Measurements from ENCODE around the gene CD46.

The CD46 gene

DNA sequence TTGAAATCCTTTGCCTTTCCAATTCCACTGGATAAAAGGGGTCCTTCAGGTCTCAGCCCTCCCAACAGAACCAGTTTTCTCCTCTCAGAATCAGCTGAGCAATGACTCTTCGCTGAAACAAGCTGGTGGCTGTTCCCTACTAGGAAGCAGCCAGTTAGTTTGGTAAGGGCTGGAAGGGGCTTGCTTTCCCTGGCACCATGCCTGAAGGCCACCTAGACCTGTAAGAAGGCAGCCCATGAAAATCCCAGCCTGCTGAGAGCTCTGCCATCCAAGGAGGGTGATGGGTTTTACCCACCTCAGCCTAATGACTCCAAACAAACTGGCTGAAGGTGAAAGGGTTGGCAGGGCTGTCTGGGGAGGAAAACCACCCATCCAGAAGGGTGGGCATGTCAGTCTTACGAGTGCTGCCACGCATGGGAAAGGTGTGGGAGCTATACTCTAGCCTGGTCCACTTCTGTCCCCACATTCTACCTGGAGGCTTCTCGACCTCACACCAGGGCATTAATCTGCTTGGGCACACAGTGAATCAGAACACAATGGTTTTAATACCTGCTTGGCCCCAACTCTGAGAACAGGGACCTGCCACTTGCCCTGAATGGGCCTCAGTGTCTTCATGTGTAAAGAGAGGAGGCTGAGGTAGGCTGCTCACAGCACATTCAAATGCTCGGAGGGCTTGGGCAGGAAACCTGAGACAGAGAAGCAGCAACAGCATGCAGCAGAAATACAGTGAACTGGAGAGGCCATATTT lies 53.0 kb downstream of the CD46 start:
- Histone ChIP-seq H3K4me3 (no peak overlapping the region), H3K27ac (peak overlapping the region; percentile 59 to 90)
- no peak for DNase-seq (ENCODE audit: low spot score)
- TF ChIP-seq, protein P1, sequence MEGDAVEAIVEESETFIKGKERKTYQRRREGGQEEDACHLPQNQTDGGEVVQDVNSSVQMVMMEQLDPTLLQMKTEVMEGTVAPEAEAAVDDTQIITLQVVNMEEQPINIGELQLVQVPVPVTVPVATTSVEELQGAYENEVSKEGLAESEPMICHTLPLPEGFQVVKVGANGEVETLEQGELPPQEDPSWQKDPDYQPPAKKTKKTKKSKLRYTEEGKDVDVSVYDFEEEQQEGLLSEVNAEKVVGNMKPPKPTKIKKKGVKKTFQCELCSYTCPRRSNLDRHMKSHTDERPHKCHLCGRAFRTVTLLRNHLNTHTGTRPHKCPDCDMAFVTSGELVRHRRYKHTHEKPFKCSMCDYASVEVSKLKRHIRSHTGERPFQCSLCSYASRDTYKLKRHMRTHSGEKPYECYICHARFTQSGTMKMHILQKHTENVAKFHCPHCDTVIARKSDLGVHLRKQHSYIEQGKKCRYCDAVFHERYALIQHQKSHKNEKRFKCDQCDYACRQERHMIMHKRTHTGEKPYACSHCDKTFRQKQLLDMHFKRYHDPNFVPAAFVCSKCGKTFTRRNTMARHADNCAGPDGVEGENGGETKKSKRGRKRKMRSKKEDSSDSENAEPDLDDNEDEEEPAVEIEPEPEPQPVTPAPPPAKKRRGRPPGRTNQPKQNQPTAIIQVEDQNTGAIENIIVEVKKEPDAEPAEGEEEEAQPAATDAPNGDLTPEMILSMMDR (IDR thresholded peaks at IDR 0.05): no peak

DNA sequence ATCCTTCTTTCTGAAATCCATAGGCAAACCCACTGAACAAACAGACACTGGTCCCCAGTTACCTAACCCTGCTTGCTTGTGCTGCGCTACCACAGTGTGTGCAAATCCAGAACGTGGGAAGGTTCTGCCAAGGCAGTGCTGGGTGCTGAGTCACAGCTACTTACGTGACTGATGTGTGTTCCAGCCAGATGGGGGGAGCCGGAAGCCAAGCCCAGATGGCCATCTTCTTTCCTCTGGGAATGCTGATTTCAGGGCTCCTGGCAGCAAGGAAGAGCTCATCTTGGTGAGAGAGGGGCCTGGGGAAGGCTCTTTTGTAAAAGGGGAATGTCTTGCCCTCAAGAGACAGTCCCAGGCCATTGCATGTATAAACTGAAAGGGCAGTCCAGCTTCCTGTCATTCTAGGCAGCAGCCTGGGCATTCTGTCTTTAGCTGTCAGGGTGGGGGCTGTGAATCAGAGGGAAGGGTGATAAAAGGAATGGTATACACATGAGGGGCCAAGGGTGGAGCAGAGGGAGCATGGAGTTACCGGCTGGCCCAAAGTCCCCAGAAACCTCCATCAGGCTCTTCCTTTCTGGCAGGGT lies 54.1 kb downstream of the CD46 start:
- peak; percentile 92 for DNase-seq (ENCODE audit: low spot score)
- TF ChIP-seq, protein P1 (IDR thresholded peaks at IDR 0.05): no peak
- H3K27ac ChIP-seq: peak overlapping the region; percentile 70 to 90
- H3K4me3 ChIP-seq: peak overlapping the region; percentile 2

DNA sequence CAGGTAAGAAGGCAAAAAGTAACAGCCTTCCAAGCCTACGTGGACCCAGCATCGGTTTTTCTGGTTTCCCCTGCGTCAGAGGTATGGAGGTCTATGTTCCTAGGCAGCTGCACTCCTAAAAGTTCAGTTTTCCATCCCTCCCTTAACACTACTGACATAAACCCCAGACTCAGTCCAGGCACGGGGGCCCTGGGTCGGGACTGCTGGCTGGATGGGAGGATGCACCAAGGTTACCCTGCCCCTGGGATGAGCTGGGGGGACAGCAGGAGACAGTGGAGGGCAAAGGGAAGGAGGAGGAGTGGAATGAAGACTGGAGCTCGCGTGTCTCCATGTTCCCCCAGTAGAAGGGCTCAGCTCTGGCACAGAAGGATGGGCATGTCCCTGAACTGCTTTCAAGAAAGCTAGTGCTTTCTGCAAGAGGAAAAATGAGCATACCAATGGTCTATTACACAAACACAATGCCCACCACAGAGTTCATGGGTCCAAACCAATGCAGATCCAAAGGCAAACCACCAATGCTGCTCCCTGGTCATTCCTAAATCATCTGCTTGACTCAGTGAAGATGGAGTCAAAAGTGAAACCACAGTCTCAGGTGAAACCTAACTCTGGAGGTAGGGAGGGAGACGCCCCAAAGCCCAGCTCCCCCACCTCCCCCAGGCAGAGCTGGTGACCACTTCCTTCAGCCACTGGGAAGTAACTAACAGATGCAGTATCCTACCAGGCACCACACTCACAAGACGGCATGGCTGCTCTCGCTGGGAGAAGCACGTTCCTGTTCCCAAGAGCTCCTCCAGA lies 54.9 kb downstream of the CD46 start:
- TF ChIP-seq, protein P1 (IDR thresholded peaks at IDR 0.05): no peak
- Histone ChIP-seq H3K27ac (peak overlapping the region; percentile 70 to 90), H3K4me3 (peak overlapping the region; percentile 13)
- no peak for DNase-seq (ENCODE audit: low spot score)

DNA sequence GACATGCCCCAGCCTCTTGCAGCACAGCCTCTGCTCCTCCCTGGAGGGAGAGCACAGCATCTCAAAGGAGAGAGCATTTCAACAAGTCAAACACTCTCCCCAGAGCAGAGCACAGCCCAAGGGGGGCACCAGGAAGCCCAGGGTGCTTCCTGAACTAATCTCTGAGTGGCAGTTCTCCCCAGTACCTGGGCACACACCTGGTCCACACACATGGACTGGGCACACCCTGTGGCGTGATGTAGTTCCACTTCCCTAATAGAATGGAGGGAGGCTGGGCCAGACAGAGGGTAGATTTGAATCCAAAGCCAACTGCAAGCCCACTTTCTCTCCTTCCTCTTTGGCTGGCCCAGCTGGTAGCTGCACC lies 55.5 kb downstream of the CD46 start:
- TF ChIP-seq, protein P1 (IDR thresholded peaks at IDR 0.05): no peak
- Histone ChIP-seq H3K4me3 (peak overlapping the region; percentile 13), H3K27ac (peak overlapping the region; percentile 70 to 90)
- DNase-seq (ENCODE audit: low spot score): no peak

- Histone ChIP-seq H3K4me3 (peak overlapping the region; percentile 13), H3K27ac (peak overlapping the region; percentile 70 to 90)
- DNase-seq (ENCODE audit: low spot score): no peak
- TF ChIP-seq, protein P1 (IDR thresholded peaks at IDR 0.05): no peak
Observed at GRCh38 chr1:207807690-207808321, 56.0 kb downstream of the CD46 start.

DNA sequence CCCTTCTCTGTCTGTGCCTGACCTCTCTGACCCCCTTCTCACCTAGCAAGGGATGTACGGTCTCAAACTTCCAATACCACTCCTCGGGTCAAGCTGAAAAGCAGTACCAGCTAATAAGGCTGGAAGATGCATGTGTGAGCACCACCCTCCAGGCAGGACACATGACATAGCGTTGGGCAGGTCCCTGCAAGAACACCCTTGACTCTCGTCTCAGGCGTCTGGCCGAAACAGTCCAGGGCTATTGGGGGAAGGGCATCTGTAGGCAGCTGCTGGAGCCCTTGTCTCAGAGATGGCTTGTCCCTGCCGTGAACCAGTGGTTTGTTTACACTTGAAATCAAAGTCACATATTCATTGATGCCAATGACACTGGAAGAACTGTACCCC lies 56.5 kb downstream of the CD46 start:
- Histone ChIP-seq H3K27ac (peak overlapping the region; percentile 70 to 90), H3K4me3 (peak overlapping the region; percentile 13)
- no peak for DNase-seq (ENCODE audit: low spot score)
- TF ChIP-seq, protein P1 (IDR thresholded peaks at IDR 0.05): no peak

Measured in coronary artery (tissue), 2 donors.